D721Med (cell line): ENCODE measurements around the gene GALNT11.

Experiments used
- DNase-seq: peaks from one replicate; pipeline ENCODE4 v3.0.0; 2011; ENCODE audit warnings: low spot score; ENCODE audit not compliant: insufficient read length
- FAIRE-seq: peaks from 2 replicates; lab custom pipeline; 2011; peaks lifted over from hg19 to GRCh38; lab: Jason Lieb, UNC
- CTCF ChIP-seq: IDR thresholded peaks from 2 replicates; pipeline ENCODE4 v1.5.1; 2012; ENCODE audit warnings: mild to moderate bottlenecking, control low read depth; ENCODE audit not compliant: insufficient read depth; ENCODE audit errors: missing control alignments

GALNT11 gene

GRCh38 chr7:152115021-152115718 is 89.7 kb downstream of the GALNT11 start:
- FAIRE-seq = no peak
- no peak for TF ChIP-seq CTCF

GRCh38 chr7:152117356-152117755 is 91.9 kb downstream of the GALNT11 start:
- FAIRE-seq = no peak
- DNase-seq = no peak
- no peak for TF ChIP-seq CTCF

More at GRCh38 chr7:152115021-152115718, 89.7 kb downstream of the GALNT11 start:
- DNase-seq = no peak

GRCh38 chr7:152120210-152120609 is 94.7 kb downstream of the GALNT11 start:
- TF ChIP-seq CTCF = no peak
- no peak for FAIRE-seq

GRCh38 chr7:152120776-152121175 is 95.3 kb downstream of the GALNT11 start:
- TF ChIP-seq CTCF = no peak
- FAIRE-seq (no peak), DNase-seq (no peak)

More at GRCh38 chr7:152120210-152120609, 94.7 kb downstream of the GALNT11 start:
- DNase-seq = no peak

- FAIRE-seq = no peak
- DNase-seq = no peak
- no peak for TF ChIP-seq CTCF
Observed at GRCh38 chr7:152121432-152121831, 96.0 kb downstream of the GALNT11 start.

GRCh38 chr7:152122540-152122939 is 97.1 kb downstream of the GALNT11 start:
- no peak for TF ChIP-seq CTCF
- FAIRE-seq = no peak

GRCh38 chr7:152126741-152127140 is 101.3 kb downstream of the GALNT11 start:
- FAIRE-seq (no peak), DNase-seq (no peak)
- no peak for TF ChIP-seq CTCF

More at GRCh38 chr7:152122540-152122939, 97.1 kb downstream of the GALNT11 start:
- DNase-seq = no peak
